Mucosa of gallbladder (tissue), 1 donor: ENCODE data around the gene TYK2. TPM values are rescaled to one million over a fixed set of nuclear protein-coding genes. Genes with fewer than 3 reads are reported as not detected.
"Not testable (repeated sequence)": the region's sequence is repeated elsewhere in the genome, so short reads cannot be mapped to it uniquely, and the experiment has no call there.

Experiments
- DNase-seq: peaks from one replicate; pipeline ENCODE4 v3.0.0-alpha.2; 2020; ENCODE audit warnings: low spot score
- total RNA-seq: library from RNA; stranded (reverse); gene quantifications from one replicate; pipeline ENCODE4 v1.2.1, GENCODE V29; 2021
- donor health status: DM: no; HTN: no; CAD: no.

TYK2 gene
- total RNA-seq, 1 donor from 2014 or later = 142 TPM

- DNase-seq = peak; percentile 50
These were observed 28.3 kb upstream of the TYK2 start for GRCh38 chr19:10408511-10409283.

GRCh38 chr19:10407096-10407495 is 26.7 kb upstream of the TYK2 start:
- no peak for DNase-seq

GRCh38 chr19:10406191-10406590 is 25.8 kb upstream of the TYK2 start:
- DNase-seq = no peak

GRCh38 chr19:10404888-10405820 is 24.8 kb upstream of the TYK2 start:
- DNase-seq = no peak

GRCh38 chr19:10403137-10404021 is 23.0 kb upstream of the TYK2 start, which contains the start of gene CDC37:
Gene CDC37 (minus strand): TSS chr19:10403542. CDS start chr19:10403479, 63 bp downstream.
- DNase-seq = peak; percentile 98

GRCh38 chr19:10402441-10403038 is 22.2 kb upstream of the TYK2 start:
- no peak for DNase-seq

GRCh38 chr19:10399878-10400277 is 19.5 kb upstream of the TYK2 start:
- no peak for DNase-seq

GRCh38 chr19:10399340-10399739 is 19.0 kb upstream of the TYK2 start:
- DNase-seq = not testable (repeated sequence)

GRCh38 chr19:10398819-10399218 is 18.4 kb upstream of the TYK2 start:
- no peak for DNase-seq

GRCh38 chr19:10395917-10396316 is 15.5 kb upstream of the TYK2 start:
- DNase-seq = no peak

- no peak for DNase-seq
These were observed 15.1 kb upstream of the TYK2 start for GRCh38 chr19:10395436-10395835.

GRCh38 chr19:10395003-10395402 is 14.6 kb upstream of the TYK2 start:
- no peak for DNase-seq

- no peak for DNase-seq
These were observed 12.8 kb upstream of the TYK2 start for GRCh38 chr19:10393137-10393536.

- no peak for DNase-seq
These were observed 11.7 kb upstream of the TYK2 start for GRCh38 chr19:10392120-10392519.

GRCh38 chr19:10390652-10391286 is 10.4 kb upstream of the TYK2 start:
- DNase-seq = peak; percentile 76

GRCh38 chr19:10389863-10390262 is 9.5 kb upstream of the TYK2 start:
- no peak for DNase-seq

GRCh38 chr19:10388957-10389356 is 8.6 kb upstream of the TYK2 start:
- DNase-seq = peak; percentile 90

GRCh38 chr19:10384580-10384979 is 4.2 kb upstream of the TYK2 start:
- no peak for DNase-seq

GRCh38 chr19:10383223-10383499 is 2.8 kb upstream of the TYK2 start:
- DNase-seq = not testable (repeated sequence)

GRCh38 chr19:10379880-10380312 is 476 bp downstream of the TYK2 start:
- DNase-seq = no peak

- no peak for DNase-seq
These were observed 2.2 kb downstream of the TYK2 start for GRCh38 chr19:10378124-10378523.
